SK-N-MC (cell line): ENCODE data around the gene PLK1.

ENCODE experiments used
- EZH2 ChIP-seq: fragments of 200-600 bp; sonication (generic); IDR thresholded peaks from one replicate; pipeline ENCODE4 v1.6.1; 2017; ENCODE audit warnings: antibody characterized with exemption
- POLR2AphosphoS5 ChIP-seq: IDR thresholded peaks from 2 replicates; pipeline ENCODE4 v1.6.1; 2012; ENCODE audit warnings: mild to moderate bottlenecking, low read depth, low read length, borderline replicate concordance

DNA sequence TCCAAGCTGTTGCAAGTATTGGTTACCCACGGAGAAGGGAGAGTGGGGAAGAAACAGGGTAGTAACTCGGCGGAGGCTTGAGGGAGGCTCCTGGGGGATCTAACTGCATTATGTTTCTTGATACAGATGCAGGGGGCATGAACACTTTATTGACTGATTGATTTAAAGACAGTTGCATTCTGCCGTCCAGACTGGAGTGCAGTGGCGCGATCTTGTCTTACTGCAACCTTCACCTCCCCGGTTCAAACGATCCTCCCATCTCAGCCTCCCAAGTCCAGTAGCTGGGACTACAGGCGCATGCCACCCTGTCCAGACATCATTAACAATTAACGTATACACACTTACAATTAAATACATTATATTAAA, 49.4 kb downstream of the PLK1 start:
- no peak for TF ChIP-seq POLR2AphosphoS5
- TF ChIP-seq EZH2 = no peak
